Ramos (cell line): ENCODE data around the gene XRCC1.

Experiments used
- in situ Hi-C: fragments of 300-500 bp; cut with MboI; formaldehyde crosslinking; loops from one replicate; pipeline ENCODE4 v1.14.3; 2022; ENCODE audit warnings: low sequenced_read_pairs; ENCODE audit not compliant: unreplicated experiment

The XRCC1 gene

DNA sequence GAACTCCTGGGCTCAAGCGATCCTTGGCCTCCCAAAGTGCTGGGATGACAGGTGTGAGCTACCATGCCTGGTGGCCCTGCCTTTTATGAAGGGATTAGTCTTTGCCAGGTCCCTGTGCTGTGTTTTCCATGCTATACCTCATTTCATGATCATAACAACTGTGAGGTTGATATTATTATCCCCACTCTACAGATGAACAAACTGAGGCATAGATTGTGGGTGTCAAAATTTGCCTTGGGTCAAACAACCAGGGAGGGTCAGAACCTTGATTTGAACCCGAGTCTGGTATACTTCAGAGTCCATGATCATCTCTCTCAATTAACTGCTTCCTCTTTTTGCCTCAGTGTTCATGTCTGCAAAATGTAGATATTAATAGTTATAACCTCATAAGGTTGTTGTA, 7.2 kb upstream of the XRCC1 start:
- in situ Hi-C loops = no loop called here

DNA sequence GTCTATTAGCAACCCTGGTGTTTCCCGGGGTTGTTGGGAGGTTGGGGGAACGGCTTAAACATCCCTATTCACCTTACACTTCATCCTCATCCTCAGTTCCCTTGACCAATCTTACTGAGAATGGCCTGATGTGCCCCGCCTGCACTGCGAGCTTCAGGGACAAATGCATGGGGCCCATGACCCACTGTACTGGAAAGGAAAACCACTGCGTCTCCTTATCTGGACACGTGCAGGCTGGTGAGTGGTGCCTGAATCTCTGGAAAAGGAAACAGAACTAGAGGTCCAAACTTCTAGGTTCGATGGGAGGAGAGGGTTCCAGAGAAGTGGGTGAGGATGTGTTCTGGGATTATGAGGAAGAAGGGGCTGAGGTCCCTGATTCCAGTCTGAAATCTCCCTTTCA, 6.1 kb upstream of the XRCC1 start:
- in situ Hi-C loops = no loop called here

DNA sequence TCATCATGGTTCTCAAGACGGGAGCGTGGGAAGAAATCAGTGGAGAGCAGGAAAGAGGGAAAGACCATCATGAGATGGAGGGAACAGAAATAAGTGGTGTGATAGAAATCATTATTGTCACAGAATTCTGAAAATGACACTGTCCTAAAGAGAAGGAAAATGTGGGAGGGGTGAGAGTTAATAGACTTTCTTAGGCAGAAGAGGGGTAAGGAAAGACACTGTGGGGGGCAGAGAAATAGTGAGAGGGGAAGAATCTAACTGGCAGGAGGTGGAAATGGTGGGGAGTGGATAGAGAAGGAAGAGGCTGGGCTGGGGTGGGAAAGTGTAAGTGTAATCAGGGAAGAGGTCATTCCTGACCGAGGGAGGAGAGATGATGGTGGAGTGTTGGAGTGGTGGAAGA, 3.5 kb upstream of the XRCC1 start:
- in situ Hi-C loops = no loop called here

DNA sequence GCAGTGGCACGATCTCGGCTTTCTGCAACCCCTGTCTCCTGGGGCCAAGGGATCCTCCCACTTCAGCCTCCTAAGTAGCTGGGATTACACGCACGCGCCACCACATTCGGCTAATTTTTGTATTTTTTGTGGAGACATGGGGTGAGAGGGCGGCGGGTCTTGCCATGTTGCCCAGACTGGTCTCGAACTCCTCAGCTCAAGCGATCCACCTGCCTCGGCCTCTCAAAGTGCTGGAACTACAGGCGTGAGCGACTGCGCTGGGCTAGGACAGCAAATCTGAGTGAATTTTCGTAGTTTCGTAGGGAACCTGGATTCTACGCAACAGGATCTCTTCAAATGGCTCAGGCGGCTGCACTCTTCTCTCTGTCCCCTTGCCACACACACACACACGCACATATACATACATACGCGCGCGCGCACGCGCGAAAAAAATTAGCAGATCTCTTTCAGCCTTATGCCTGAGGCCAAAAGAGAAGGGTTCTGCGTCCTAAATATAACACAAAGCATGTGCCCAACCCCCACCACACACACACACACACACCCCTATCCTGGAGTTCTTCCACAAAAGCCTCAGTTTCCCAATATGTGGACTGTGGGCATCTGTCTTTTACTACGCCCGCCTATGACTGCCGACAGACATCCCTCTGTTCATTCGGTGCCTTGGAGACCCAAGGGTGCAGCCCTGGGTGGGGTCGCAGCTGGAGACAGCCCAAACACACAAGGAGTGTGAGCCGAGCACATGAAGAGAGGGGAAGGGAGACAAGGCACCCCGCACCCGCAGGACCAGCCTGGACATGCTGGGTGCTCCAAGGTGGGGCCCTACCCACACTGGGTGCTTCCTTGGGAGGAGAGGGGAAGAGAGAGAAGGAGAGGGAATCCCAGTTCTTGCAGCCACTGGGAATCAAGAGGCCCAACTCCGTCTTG, 890 bp upstream of the XRCC1 start:
- in situ Hi-C loops = no loop called here

DNA sequence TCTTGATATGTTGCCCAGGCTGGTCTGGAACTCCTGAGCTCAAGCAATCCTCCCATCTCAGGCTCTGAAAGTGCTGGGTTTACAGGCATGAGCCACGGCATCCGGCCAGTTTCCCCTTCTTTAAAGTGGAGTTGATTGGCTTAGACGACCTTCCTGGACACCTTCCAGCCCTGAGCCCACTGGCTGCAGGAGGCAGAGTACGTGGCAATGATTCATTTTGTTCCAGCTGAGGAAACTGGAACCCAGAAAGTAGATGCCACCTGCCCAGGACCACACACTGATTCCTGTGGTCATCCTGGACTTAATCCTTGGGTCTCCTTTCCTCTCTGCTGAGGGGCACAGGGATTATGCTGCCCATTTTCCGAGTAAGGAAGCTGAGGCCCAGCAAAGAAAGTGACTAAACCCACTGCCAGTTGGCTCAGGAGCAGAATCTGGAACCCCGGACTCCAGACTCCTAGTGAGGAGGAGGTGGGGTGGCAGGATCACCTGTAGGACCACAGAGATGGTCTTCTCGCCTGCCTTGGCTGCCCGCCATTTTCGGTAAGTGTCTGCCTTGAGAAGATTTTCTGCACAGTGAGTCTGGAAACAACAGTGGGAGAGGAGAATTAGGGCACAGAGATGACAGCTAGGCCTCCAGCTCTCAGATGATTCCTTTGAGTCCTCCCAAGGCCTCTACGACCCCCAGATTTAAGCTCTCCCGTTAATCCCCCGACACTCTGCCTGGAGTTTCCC, 737 bp downstream of the XRCC1 start:
- in situ Hi-C loops = no loop called here

DNA sequence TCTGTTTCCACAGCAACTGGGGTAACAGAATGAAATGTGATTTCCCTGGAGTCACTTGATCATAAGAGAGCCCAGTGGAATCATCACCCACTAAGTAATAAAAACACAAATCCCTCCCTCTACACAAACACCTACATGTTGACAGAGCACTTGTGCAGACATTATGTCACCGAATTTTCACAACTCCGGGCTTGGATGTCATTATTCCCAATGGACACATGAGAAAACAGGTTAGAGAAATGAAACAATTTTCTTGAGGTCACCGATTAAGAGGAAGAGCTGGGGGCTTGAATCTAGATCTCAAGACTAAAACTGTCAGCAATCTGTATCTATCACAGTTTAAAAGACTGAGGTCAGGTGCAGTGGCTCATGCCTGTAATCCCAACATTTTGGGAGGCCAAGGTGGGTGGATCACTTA, 3.1 kb downstream of the XRCC1 start:
- in situ Hi-C loops = no loop called here

DNA sequence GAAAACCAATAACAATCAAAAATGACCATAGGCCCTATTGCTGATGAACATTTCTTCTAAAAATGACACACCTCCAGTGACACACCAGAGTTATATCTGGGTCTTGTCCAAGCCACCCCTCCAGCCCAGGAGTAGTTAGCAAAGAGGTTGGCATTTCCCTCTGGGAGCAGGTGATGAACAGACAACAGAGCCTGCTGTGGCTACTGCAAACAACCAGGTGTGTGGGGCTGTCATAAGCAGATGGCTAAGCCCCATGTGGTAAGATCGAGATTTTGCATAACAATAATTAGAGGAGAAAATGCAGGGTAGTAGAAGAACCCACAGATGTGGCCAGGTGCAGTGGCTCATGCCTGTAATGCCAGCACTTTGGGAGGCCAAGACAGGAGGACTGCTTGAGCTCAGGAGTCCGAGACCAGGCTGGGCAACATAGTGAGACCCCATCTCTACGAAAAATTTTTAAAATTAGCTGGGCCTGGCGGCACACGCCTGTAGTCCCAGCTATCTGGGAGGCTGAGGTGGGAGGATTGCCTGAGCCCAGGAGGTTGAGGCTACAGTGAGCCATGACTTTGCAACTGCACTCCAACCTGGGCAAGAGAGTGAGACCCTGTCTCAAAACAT, 5.0 kb downstream of the XRCC1 start:
- in situ Hi-C loops = no loop called here

DNA sequence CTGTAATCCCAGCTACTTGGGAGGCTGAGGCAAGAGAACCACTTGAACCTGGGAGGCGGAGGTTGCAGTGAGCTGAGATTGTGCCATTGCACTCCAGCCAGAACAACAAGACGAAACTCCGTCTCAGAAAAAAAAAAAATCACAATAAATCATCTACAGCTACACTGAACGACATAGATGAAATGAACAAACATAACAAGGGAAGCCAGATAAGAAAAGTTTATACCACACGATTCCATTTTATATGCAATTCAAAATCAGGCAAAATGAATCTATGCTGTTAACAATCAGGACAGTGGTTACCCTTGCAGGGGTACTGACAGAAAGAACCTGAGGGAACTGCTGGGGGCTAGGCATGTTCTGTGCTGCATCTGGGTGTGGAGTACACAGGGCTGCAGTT, 5.7 kb downstream of the XRCC1 start:
- in situ Hi-C loops = no loop called here

DNA sequence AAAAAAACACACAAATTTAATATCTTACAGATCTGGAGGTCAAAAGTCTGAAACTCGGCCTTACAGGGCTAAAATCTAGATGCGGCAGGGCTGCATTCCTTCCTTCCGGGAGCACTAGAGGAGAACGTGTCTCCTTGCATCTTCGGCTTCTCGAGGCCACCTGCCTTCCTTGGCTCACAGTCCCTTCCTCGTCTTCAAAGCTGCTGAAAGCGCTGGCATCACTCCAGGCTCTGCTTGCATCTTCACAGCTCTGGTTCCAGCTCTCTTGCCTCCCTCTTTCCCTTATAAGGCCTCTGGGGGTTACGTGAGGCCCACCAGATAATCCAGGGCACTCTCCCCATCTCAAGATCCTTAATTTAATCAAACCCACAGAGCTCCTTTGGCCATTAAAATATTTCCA, 10.5 kb downstream of the XRCC1 start:
- in situ Hi-C loops = no loop called here

DNA sequence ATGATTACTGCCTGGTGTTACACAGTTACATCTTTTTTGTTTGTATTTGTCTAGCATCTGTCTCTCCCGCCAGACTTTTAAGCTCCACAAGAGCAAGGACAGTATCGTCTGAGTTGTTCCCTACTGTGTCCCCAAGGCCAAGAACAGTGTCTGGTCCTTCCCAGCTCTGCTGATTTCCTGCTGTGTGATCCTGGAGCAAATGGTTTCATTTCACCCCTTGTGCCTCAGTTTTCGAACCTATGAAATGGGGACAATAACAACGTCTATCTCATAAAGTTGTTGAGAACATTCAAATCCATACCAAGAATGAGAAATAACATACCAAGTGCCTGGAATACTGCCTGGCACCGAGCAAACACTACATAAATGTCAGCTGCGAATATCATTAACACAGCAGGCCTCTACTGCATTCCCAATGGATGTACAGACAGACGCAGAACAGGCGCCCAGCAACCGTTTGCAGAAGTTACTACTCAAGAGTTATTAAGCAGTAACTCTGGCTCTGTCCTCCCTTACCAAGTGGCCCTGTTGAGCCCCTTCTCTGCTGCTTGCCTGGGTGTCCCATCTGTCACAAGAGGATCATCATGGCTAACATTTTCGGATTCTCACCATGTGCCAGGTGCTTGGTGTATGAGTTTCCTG, 11.4 kb downstream of the XRCC1 start:
- in situ Hi-C loops = no loop called here

DNA sequence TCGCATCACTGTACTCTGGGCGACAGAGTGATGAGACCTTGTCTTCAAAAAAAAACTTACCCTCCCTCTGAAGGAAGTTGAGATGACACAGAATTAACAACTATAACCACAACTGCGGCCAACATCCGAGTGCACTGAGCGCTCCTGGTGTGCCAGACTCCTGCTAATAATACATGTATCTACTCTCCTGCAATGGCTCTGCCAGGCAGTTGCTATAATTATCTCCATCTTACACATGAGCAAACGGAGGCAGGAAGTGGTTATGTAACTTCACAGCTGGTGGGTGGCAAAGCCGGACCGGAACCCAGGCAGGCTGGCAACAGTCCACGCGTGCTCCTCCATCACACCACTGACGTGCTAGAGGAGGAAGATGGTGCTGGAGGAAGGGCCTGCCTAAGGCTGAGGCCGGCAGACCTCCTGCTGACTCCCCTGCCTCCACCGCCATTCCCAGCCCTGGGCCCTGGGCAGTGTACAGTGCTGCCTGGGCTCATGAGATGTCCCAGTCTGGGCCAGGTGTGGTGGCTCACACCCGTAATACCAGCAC, 12.6 kb downstream of the XRCC1 start:
- in situ Hi-C loops = no loop called here

DNA sequence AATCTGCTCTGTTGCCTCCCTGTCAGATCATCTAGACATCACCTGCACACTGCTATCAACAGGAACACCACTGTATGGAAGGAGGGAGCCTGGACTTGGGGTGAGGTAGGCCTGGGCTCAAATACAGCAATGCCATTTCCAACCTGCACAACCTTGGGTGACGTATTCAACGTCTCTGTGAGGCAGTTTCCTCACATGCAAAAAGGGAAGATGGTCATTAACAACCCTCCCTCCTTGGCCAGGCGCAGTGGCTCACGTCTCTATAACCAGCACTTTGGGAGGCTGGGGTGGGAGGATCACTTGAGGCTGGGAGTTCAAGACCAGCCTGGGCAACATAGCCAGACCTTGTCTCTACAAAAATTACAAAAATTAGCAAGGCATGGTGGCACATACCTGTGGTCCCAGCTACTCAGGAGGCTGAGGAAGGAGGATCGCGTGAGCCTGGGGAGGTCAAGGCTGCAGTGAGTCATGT, 13.1 kb downstream of the XRCC1 start:
- in situ Hi-C loops = no loop called here

DNA sequence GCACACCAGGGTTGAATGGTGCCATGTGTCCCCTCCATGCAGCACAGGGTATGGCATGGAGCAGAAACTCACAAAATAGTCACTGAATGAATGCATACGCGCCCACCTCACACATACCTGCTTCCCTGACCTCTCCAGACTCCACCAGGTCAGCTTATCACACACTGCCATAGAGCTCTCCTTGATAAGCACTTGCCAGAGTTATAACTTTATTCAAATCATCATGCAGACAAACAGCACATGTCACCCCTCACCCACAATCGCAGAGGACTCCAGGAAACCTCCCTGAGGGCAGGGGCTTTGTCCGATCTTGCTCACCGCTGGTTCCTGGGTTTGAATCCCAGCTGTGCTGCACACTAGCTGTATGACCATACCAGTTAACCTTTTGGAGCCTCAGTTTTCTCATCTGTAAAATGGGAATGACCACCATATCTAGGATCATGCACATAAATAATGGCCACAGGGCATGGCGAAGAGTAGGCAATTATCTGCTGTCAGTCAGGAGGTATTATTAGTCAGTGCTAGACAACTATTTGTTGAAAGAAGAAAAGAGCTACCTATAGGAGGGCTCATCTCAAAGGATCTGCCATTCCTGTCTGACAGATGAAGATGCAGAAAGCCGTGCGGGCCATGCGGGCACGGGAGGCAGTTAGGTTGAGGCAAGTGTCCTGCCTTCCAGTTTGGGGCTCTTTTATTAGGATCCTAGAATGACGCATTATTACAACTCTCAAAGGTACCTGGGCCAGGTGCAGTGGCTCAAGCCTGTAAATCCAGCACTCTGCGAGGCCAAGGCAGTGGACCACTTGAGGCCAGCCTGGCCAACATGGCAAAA, 14.0 kb downstream of the XRCC1 start:
- in situ Hi-C loops = no loop called here

DNA sequence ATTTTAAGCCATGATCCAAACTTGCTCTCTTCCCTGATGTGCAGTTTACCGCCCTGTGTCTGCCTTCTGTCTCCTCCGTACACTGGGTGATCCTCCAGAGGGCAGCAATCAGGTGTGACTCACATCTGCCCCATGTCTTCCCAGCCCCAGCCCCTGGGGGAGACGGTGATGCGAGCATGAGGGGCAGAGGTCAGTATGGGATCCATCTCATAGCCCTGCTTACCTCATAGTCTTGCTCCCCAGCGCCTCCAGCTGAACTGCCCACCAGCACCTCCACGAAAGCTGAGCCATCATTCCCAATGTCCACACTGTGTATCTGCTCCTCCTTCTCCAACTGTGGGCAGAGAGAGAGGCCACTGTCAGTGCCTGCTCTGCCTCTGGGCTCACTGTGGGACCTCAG, 14.6 kb downstream of the XRCC1 start:
- in situ Hi-C loops = no loop called here

DNA sequence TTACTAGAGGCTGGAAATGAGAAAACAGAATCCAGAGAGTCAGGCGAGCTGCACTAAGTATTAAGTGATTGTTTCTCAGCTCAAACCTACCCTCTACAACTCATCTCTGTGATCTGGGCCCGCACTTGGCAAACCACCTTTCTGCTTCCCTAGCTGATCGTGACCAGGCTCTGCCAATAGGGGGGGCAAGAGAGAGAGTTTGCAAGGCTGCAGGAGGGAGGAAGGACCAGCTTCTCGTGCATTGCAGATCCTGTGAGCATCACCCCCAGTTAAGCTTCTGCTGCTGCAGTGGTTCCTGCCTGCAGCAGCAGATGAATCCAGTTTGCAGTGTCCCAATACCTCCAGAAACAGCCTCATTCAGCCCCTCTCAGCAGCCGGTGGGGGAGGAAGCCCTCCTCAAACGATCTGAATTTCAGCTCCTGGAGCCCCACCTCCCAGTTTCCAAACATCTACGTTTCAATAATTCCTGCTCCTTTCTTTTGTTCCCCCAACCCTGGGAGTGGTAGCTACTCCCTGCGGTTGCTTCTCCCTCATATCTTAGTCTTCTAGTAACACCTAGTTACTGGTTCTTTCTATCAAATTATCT, 20.0 kb downstream of the XRCC1 start:
- in situ Hi-C loops = no loop called here

DNA sequence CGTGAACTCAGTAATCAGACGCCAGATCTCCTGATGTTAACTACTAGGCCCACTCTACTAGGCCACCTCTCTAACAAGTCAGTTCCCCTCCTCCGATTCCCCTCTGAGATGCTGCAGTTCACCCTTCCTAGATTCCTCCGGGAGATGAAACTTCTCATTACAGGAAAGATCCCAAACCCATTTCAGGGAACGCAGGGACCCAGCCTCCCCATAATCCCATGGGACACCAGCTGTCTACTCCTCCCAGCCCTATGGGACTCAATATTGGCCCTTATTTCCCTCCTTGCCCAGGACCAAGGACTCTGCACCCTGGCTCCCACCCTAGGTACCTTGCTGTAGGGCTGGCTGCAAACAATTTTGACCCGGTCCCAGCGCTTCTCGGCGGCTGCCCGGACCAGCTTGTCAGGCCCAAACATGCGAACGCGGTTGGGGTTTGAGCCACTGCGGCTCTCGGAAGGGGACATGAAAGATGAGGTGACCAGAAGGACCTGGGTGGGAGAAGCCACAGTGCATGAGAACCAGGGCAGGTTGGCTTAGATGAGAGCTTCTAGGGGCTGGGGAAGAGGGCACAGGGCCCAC, 20.9 kb downstream of the XRCC1 start:
- in situ Hi-C loops = no loop called here

DNA sequence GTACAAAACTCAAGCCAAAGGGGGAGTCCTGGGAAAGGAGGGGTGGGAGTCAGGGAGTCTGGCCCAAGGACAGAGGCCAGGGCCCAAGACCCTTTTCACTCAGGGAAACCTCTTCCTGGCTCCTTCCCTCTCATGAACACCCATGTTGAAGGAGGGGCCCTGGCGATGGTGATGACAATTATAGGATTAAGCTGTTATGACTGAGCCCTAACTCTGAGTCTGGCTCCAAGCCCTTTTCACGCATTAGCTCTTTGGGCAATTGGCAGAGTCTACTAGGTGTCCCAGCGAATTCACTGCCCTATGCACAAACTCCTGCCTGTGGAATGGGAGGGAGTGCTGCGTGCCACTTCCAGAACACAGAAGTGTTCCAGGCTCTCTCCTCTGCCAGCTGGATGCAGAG, 21.7 kb downstream of the XRCC1 start:
- in situ Hi-C loops = no loop called here

DNA sequence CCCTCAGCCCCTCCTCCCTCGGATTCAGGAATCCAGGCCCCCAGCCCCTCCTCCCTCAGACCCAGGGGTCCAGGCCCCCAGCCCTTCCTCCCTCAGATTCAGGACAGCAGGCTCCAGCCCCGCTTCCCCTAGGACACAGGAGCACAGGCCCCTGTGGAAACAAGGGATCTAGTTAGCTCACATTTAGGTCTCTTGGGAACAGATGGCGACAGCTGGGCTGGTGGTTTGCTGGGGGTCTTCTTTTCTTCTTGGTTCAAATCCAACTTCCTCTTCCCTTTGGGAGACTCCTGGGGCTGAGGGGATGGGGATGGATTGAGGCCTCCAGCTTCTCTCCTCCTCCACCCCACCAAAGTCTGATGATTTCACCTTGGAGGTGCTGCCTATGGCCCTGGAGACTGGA, 22.7 kb downstream of the XRCC1 start:
- in situ Hi-C loops = no loop called here

DNA sequence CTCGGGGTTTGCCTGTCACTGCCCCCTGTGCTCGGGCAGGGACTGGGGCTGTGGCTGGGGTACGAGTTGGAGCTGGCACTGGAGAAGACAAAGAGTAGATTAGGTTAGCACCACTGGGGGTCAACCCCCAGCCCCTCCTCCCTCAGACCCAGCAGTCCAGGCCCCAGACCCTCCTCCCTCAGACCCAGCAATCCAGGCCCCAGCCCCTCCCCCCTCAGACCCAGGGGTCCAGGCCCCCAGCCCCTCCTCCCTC, 23.2 kb downstream of the XRCC1 start:
- in situ Hi-C loops = no loop called here
